Prostate gland (tissue), 2 donors: ENCODE results near the gene ARHGAP18.

Experiments
- CTCF ChIP-seq, 4 experiments: fragments of 200-600 bp in 2 of 4; fragments of 450-650 bp in 2 of 4; sonication (generic) in 2 of 4; IDR thresholded peaks; 1 replicate in 3 of 4; 2 replicates in 1 of 4; pipeline ENCODE4 v1.5.1; 2016 to 2019; ENCODE audit warnings: antibody characterized with exemption in 4 of 4, mild to moderate bottlenecking in 2 of 4, moderate library complexity in 2 of 4
- POLR2AphosphoS5 ChIP-seq: sonication (generic); formaldehyde crosslinking; IDR thresholded peaks from one replicate; pipeline ENCODE4 v1.6.1; 2017; ENCODE audit warnings: antibody characterized with exemption

GRCh38 chr6:129590408-129591022, 119.5 kb downstream of the ARHGAP18 start:
- TF ChIP-seq POLR2AphosphoS5 = no peak
- no peak for TF ChIP-seq CTCF (IDR thresholded peaks at IDR 0.05)
